Thoracic aorta (tissue), 2 donors: Measurements from ENCODE around the gene SCN8A. TPM values are rescaled to one million over a fixed set of nuclear protein-coding genes. Genes with fewer than 3 reads are reported as not detected.
"Not testable (repeated sequence)": the region's sequence is repeated elsewhere in the genome, so short reads cannot be mapped to it uniquely, and the experiment has no call there.

ENCODE experiments used
- ATAC-seq: fragments of 150-250 bp; one replicate; pipeline ENCODE4 v1.8.0; 2017; ENCODE audit warnings: low read depth; ENCODE audit not compliant: insufficient number of reproducible peaks, low FRiP score
- DNase-seq: peaks from one replicate; pipeline ENCODE4 v3.0.0-alpha.2; 2020; ENCODE audit warnings: low spot score
- H3K27ac ChIP-seq, 2 donors: fragments of 200-600 bp; sonication (generic); 1 replicate in 1 of 2; 2 replicates in 1 of 2; pipeline ENCODE4 v1.5.1; 2016; ENCODE audit warnings: mild to moderate bottlenecking in 2 of 2, moderate library complexity in 2 of 2
- H3K27me3 ChIP-seq: fragments of 200-600 bp; sonication (generic); replicated peaks from 2 replicates; pipeline ENCODE4 v1.6.0; 2016; ENCODE audit warnings: mild to moderate bottlenecking; ENCODE audit not compliant: insufficient read depth
- H3K36me3 ChIP-seq: fragments of 200-600 bp; sonication (generic); one replicate; pipeline ENCODE4 v1.5.1; 2016
- H3K4me1 ChIP-seq, 2 donors: fragments of 200-600 bp; sonication (generic); 1 replicate in 1 of 2; 2 replicates in 1 of 2; pipeline versions ENCODE4 v1.5.1 to v1.6.0; 2016; ENCODE audit warnings: low read depth in 2 of 2, mild to moderate bottlenecking in 1 of 2; ENCODE audit not compliant: control insufficient read depth in 1 of 2
- H3K4me3 ChIP-seq: fragments of 200-600 bp; sonication (generic); 2 replicates; pipeline ENCODE4 v1.5.1; 2016; ENCODE audit warnings: mild to moderate bottlenecking
- H3K9me3 ChIP-seq: fragments of 200-600 bp; sonication (generic); 2 replicates; pipeline ENCODE4 v1.5.1; 2016
- CTCF ChIP-seq: fragments of 200-600 bp; sonication (generic); IDR thresholded peaks from one replicate; pipeline ENCODE4 v1.5.1; 2019; ENCODE audit warnings: antibody characterized with exemption
- total RNA-seq, 2 donors: library from RNA; depleted of rRNA; stranded (reverse); fragments of >200 nt; gene quantifications; one replicate each; pipeline versions ENCODE4 v1.1.0 to v1.2.3, GENCODE V29; 2016

Gene SCN8A
- under 1 TPM in 1 of 2 donors, not detected in 1; 0.54 TPM for total RNA-seq

GRCh38 chr12:51591016-51591901 is at the start of gene SCN8A:
TSS of gene SCN8A (plus strand) at chr12:51591233. CDS start at chr12:51662818, 71,585 bp downstream.
- H3K9me3 ChIP-seq = no peaks in the 10 kb centered on the region
- TF ChIP-seq CTCF = no peak
- no peaks in the 10 kb centered on the region for H3K36me3 ChIP-seq
- DNase-seq (no peak), ATAC-seq (no peak)
- no peak within 1 kb of the TSS for H3K27ac ChIP-seq
- H3K4me1 ChIP-seq = no peaks in the 10 kb centered on the region
- peak within 1 kb of the TSS; percentile 69 for H3K4me3 ChIP-seq
- no peaks in the 10 kb centered on the region for H3K27me3 ChIP-seq

- DNase-seq (no peak), ATAC-seq (no peak)
- Histone ChIP-seq H3K9me3 (no peaks in the 10 kb centered on the region), H3K4me3 (no peak overlapping the region), H3K27me3 (no peaks in the 10 kb centered on the region), H3K36me3 (no peaks in the 10 kb centered on the region), H3K27ac (no peak overlapping the region), H3K4me1 (no peaks in the 10 kb centered on the region)
- TF ChIP-seq CTCF = no peak
These were observed 44.9 kb upstream of the SCN8A start for GRCh38 chr12:51546097-51546496.

GRCh38 chr12:51547606-51548005 is 43.4 kb upstream of the SCN8A start:
- H3K27me3 ChIP-seq = no peaks in the 10 kb centered on the region
- DNase-seq (no peak), ATAC-seq (no peak)
- H3K4me3 ChIP-seq = no peak overlapping the region
- H3K4me1 ChIP-seq = no peaks in the 10 kb centered on the region
- no peak overlapping the region for H3K27ac ChIP-seq
- no peaks in the 10 kb centered on the region for H3K9me3 ChIP-seq
- no peak for TF ChIP-seq CTCF
- no peaks in the 10 kb centered on the region for H3K36me3 ChIP-seq

GRCh38 chr12:51548241-51548640 is 42.8 kb upstream of the SCN8A start:
- H3K27ac ChIP-seq = no peak overlapping the region
- H3K9me3 ChIP-seq = no peaks in the 10 kb centered on the region
- no peak for TF ChIP-seq CTCF
- H3K4me1 ChIP-seq = no peaks in the 10 kb centered on the region
- DNase-seq (no peak), ATAC-seq (no peak)
- H3K36me3 ChIP-seq = no peaks in the 10 kb centered on the region
- H3K27me3 ChIP-seq = no peaks in the 10 kb centered on the region
- H3K4me3 ChIP-seq = no peak overlapping the region

- Histone ChIP-seq H3K9me3 (no peaks in the 10 kb centered on the region), H3K4me1 (no peaks in the 10 kb centered on the region), H3K4me3 (no peak overlapping the region), H3K27ac (no peak overlapping the region), H3K27me3 (no peaks in the 10 kb centered on the region), H3K36me3 (no peaks in the 10 kb centered on the region)
- DNase-seq = no peak
- no peak for TF ChIP-seq CTCF
- no peak for ATAC-seq
These were observed 41.4 kb upstream of the SCN8A start for GRCh38 chr12:51549637-51550036.

GRCh38 chr12:51568271-51569032 is 22.6 kb upstream of the SCN8A start:
- H3K27ac ChIP-seq, DNase-seq, ATAC-seq, H3K9me3 ChIP-seq, H3K4me1 ChIP-seq, H3K27me3 ChIP-seq, H3K36me3 ChIP-seq, H3K4me3 ChIP-seq: not testable (repeated sequence)
